CD8-positive, alpha-beta memory T cell (primary cell): ENCODE data around the gene CEP97. TPM values are rescaled to one million over a fixed set of nuclear protein-coding genes. Genes with fewer than 3 reads are reported as not detected.
"Not testable (repeated sequence)": the region's sequence is repeated elsewhere in the genome, so short reads cannot be mapped to it uniquely, and the experiment has no call there.

Experiments
- CTCF ChIA-PET: fragments of 350-600 bp; sonication (Branson Sonifier 250); formaldehyde crosslinking; loops from one replicate; lab custom pipeline; 2021; ENCODE audit warnings: antibody characterized with exemption; lab: Charles Lee
- POLR2A ChIA-PET: fragments of 350-600 bp; sonication (Branson Sonifier 250); formaldehyde crosslinking; loops from one replicate; lab custom pipeline; 2021; ENCODE audit warnings: antibody characterized with exemption; lab: Charles Lee
- DNase-seq, 5 donors: peaks; one replicate each; pipeline versions ENCODE4 v3.0.0 to v3.0.0-alpha.2; 2020 to 2022; ENCODE audit warnings: mixed read lengths in 1 of 5
- H3K27ac ChIP-seq: one replicate; pipeline ENCODE4 v1.7.0; 2013; ENCODE audit warnings: low read depth, mild to moderate bottlenecking, low read length, moderate library complexity
- H3K27me3 ChIP-seq: 2 replicates; pipeline ENCODE4 v1.7.0; 2013; ENCODE audit warnings: low read length, mild to moderate bottlenecking; ENCODE audit not compliant: insufficient read depth, poor library complexity, severe bottlenecking
- H3K36me3 ChIP-seq: 2 replicates; pipeline ENCODE4 v1.7.0; 2013; ENCODE audit warnings: mild to moderate bottlenecking, low read length, moderate library complexity; ENCODE audit not compliant: insufficient read depth
- H3K4me1 ChIP-seq: 2 replicates; pipeline ENCODE4 v1.7.0; 2013; ENCODE audit warnings: mild to moderate bottlenecking, low read length, moderate library complexity; ENCODE audit not compliant: insufficient read depth
- H3K4me3 ChIP-seq: 2 replicates; pipeline ENCODE4 v1.7.0; 2013; ENCODE audit warnings: mild to moderate bottlenecking, low read length
- H3K9me3 ChIP-seq: 2 replicates; pipeline ENCODE4 v1.7.0; 2013; ENCODE audit warnings: mild to moderate bottlenecking, low read length
- H3K27ac Mint-ChIP-seq, 8 donors: one replicate each; pipeline ENCODE4 v1.8.0; 2020 to 2021; ENCODE audit warnings: mixed read lengths in 8 of 8, mild to moderate bottlenecking in 6 of 8, inconsistent platforms in 3 of 8, moderate library complexity in 3 of 8
- H3K27me3 Mint-ChIP-seq, 2 donors: one replicate each; pipeline ENCODE4 v1.8.0; 2020 to 2021; ENCODE audit warnings: mixed read lengths in 2 of 2, mild to moderate bottlenecking in 1 of 2, moderate library complexity in 1 of 2
- H3K36me3 Mint-ChIP-seq, 3 donors: one replicate each; pipeline ENCODE4 v1.8.0; 2020 to 2021; ENCODE audit warnings: mixed read lengths in 3 of 3, inconsistent platforms in 1 of 3, mild to moderate bottlenecking in 1 of 3
- H3K4me1 Mint-ChIP-seq, 3 donors: one replicate each; pipeline ENCODE4 v1.8.0; 2020 to 2021; ENCODE audit warnings: mixed read lengths in 3 of 3, inconsistent platforms in 1 of 3, mild to moderate bottlenecking in 1 of 3
- H3K4me3 Mint-ChIP-seq, 7 donors: one replicate each; pipeline ENCODE4 v1.8.0; 2020 to 2021; ENCODE audit warnings: mixed read lengths in 7 of 7, mild to moderate bottlenecking in 6 of 7, moderate library complexity in 4 of 7, inconsistent platforms in 2 of 7
- H3K9me3 Mint-ChIP-seq, 5 donors: one replicate each; pipeline ENCODE4 v1.8.0; 2020 to 2022; ENCODE audit warnings: mixed read lengths in 5 of 5, mild to moderate bottlenecking in 3 of 5, moderate library complexity in 2 of 5, inconsistent platforms in 1 of 5
- polyA plus RNA-seq: library from polyadenylated mRNA; unstranded; fragments of 300-500 nt; fragmentation: Illumina TruSeq; gene quantifications from one replicate; pipeline ENCODE4 v1.2.3, GENCODE V29; 2021
- total RNA-seq, 2 experiments: library from RNA; stranded (reverse); gene quantifications; one replicate each; pipeline ENCODE4 v1.2.3, GENCODE V29; 2021

The CEP97 gene
- total and polyA plus RNA-seq, 3 experiments from 2014 or later = 4.5 to 17.3 (median 16.6) TPM

DNA sequence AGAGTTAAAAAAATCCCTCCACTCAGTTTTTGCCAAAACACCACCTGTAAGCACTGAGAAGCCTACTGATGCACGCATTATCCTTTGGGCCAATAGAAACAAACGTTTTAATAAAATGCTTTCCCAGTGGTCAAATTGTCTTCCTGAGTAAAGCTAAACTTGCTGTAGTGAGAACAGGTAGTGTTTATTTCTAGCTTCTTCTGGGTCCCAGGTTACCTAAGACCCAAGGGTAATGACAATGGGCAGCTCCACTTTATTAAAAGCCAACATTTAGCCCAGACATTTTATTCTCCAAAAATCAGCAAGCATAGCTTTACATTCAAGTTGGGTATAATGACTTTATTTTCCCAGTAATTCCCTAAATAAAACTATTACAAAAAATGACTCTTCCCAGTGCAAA is 45.6 kb upstream of the CEP97 start:
- not testable (repeated sequence) for H3K9me3 ChIP-seq, H3K9me3 Mint-ChIP-seq, H3K4me3 ChIP-seq, DNase-seq, H3K27ac ChIP-seq, H3K27me3 Mint-ChIP-seq, H3K27me3 ChIP-seq
- peak overlapping the region in 1 of 7 donors; percentile 6 for H3K4me3 Mint-ChIP-seq
- peaks cover 0 to 59% (median 12%) of the 10 kb centered on the region in 3 donors for H3K36me3 Mint-ChIP-seq
- Histone ChIP-seq H3K4me1 (peaks cover 32% of the 10 kb centered on the region), H3K36me3 (peaks cover 29% of the 10 kb centered on the region)
- CTCF ChIA-PET = interaction anchor here (1.2 kb wide), 1 partner anchor 8 kb away, joined by 3 read pairs; the partner anchor contains the start of gene RPL24
- peaks cover 31 to 66% (median 40%) of the 10 kb centered on the region in 3 donors for H3K4me1 Mint-ChIP-seq
- POLR2A ChIA-PET = interaction anchor here (1.2 kb wide), 1 partner anchor 105 kb away, joined by 3 read pairs; the partner anchor contains the start of gene PCNP
- peak overlapping the region in 3 of 8 donors; percentile 6 to 78 (median 58) for H3K27ac Mint-ChIP-seq

DNA sequence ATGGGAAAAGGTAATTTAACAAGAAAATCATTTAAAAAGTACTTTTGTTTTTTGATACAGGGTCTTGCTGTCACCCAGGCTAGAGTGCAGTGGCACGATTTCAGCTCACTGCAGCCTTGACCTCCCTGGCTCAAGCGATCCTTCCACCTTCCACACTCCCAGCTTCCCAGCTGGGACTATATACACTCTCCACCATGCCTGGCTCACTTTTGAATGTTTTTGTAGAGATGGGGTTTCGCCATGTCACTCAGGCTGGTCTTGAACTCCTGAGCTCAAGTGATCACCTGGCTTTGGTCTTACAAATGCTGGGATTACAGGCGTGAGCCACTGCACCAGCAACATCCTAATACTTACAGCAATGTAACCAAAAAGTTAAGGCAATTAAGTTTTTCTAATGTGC is 43.9 kb upstream of the CEP97 start:
- H3K4me1 Mint-ChIP-seq = peaks cover 30 to 61% (median 36%) of the 10 kb centered on the region in 3 donors
- ChIA-PET CTCF (interaction anchor here (1.3 kb wide), 1 partner anchor 45 kb away, joined by 4 read pairs; no protein-coding TSS in a partner anchor), POLR2A (no interaction called here)
- no peak for DNase-seq
- Histone ChIP-seq H3K9me3 (no peaks in the 10 kb centered on the region), H3K27me3 (no peaks in the 10 kb centered on the region), H3K36me3 (peaks cover 34% of the 10 kb centered on the region), H3K4me1 (peaks cover 35% of the 10 kb centered on the region), H3K4me3 (no peak overlapping the region), H3K27ac (no peak overlapping the region)
- peak overlapping the region in 3 of 8 donors; percentile 51 to 78 (median 61) for H3K27ac Mint-ChIP-seq
- H3K36me3 Mint-ChIP-seq = peaks cover 0 to 69% (median 18%) of the 10 kb centered on the region in 3 donors
- no peaks in the 10 kb centered on the region for H3K9me3 Mint-ChIP-seq
- peak overlapping the region in 1 of 7 donors; percentile 73 for H3K4me3 Mint-ChIP-seq
- peaks cover 0 to 3% of the 10 kb centered on the region in 2 donors for H3K27me3 Mint-ChIP-seq

DNA sequence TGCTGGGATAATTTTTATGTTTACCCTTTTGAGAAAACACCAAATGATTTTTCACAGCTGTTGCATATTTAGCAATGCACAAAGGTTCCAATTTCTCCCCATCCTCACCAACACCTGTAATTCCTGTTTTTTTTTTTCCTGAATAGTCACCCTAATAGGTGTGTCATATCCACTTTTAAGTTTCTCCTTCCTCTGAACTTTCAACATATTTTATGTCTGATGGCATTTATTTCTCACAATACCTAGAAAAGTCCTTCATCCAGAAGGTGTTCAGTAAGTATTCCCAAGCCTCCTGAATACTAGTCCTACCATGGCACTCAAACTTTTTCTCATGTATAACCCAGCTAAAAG is 39.4 kb upstream of the CEP97 start:
- Histone ChIP-seq H3K9me3 (no peaks in the 10 kb centered on the region), H3K27me3 (no peaks in the 10 kb centered on the region), H3K36me3 (peaks cover 34% of the 10 kb centered on the region), H3K4me3 (peak overlapping the region; percentile 94), H3K27ac (peak overlapping the region; percentile 95), H3K4me1 (peaks cover 34% of the 10 kb centered on the region)
- Mint-ChIP-seq H3K4me3 (peak overlapping the region; percentile 85 to 100 (median 100)), H3K4me1 (peaks cover 35 to 60% (median 51%) of the 10 kb centered on the region in 3 donors), H3K36me3 (peaks cover 0 to 63% (median 22%) of the 10 kb centered on the region in 3 donors), H3K9me3 (no peaks in the 10 kb centered on the region), H3K27ac (peak overlapping the region; percentile 83 to 100 (median 99)), H3K27me3 (no peaks in the 10 kb centered on the region)
- no peak for DNase-seq
- ChIA-PET POLR2A (interaction anchor here (1.7 to 3.4 kb wide), 3 partner anchors 8 to 111 kb away, joined by 5 to 45 read pairs (median 13); partner anchors contain the start of genes CEP97, PCNP and ZBTB11), CTCF (interaction anchor here (0.7 to 4.6 kb wide), 5 partner anchors 10 to 175 kb away, joined by 3 to 45 read pairs (median 3); partner anchors contain the start of genes CEP97, PCNP and ZBTB11)

DNA sequence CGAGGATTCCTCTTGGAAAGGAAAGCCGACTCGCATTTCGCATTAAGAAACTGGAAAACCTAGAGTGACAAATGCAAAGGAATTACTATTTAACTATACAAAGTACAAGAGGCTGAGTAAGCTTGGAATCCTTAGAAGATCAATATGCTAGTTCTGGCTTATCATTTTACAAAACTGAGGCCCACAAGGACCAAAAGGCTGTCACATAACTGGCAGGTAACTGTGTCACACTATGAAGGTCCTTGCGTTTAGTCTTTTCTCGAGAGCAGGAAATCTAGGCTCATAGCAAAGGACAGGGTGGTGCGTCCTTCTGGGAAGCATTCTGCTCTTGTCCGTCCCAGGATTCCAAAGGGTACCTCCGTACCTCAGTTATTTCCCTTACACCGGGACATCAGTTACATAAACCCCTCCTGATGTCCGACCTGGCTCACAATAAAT is 38.5 kb upstream of the CEP97 start:
- no peak for DNase-seq
- Mint-ChIP-seq H3K27me3 (no peaks in the 10 kb centered on the region), H3K4me1 (peaks cover 35 to 57% (median 48%) of the 10 kb centered on the region in 3 donors), H3K4me3 (peak overlapping the region; percentile 98 to 100 (median 100)), H3K36me3 (peaks cover 0 to 54% (median 20%) of the 10 kb centered on the region in 3 donors), H3K9me3 (no peaks in the 10 kb centered on the region), H3K27ac (peak overlapping the region; percentile 96 to 100 (median 99))
- Histone ChIP-seq H3K4me3 (peak overlapping the region; percentile 94), H3K9me3 (no peaks in the 10 kb centered on the region), H3K36me3 (peaks cover 28% of the 10 kb centered on the region), H3K27me3 (no peaks in the 10 kb centered on the region), H3K27ac (peak overlapping the region; percentile 95), H3K4me1 (peaks cover 34% of the 10 kb centered on the region)
- POLR2A ChIA-PET = interaction anchor here (0.6 to 3.4 kb wide), 10 partner anchors 9 to 1425 kb away, joined by 3 to 45 read pairs (median 5); partner anchors contain the start of genes CEP97, NFKBIZ, NXPE3 and PCNP
- CTCF ChIA-PET = interaction anchor here (2.0 to 4.6 kb wide), 2 partner anchors 11 to 112 kb away, joined by 7 to 45 read pairs; partner anchors contain the start of genes PCNP and ZBTB11

DNA sequence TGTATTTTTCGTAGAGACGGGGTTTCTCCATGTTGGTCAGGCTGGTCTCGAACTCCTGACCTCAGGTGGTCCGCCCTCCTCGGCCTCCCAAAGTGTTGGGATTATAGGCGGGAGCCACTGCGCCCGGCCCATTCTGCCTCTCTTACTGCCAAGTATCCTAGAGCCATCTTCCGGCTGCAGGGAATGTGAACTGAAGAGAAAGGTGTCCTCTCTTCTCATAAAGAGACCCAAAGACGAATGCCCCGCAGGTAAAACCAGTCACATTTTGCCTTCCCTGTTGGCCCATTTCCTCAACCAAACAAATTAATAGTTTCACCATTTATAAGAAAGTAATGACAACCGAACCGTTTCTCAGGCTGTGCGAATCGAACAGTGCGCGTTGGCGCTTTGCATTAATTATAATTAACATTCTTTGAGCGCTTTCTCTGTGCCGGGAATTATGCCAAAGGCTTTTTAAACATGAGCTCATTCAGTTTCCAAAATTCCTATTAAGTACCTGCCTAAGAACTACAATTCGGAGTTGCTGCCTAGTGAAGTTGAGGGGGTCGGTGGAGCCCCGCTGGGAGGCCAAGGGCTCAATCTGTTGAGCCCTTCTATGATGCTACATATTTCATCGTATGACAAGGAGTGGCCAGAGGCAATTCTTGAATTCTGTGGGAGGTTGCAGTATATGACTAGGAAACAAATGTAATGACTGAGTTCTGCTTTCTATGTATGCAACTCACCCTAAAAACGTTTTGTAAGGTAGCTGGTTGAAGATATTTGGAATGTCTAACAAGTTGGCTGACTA is 37.1 kb upstream of the CEP97 start:
- peaks cover 14% of the 10 kb centered on the region for H3K36me3 ChIP-seq
- Mint-ChIP-seq H3K36me3 (peaks cover 0 to 40% (median 17%) of the 10 kb centered on the region in 3 donors), H3K4me1 (peaks cover 33 to 44% (median 40%) of the 10 kb centered on the region in 3 donors), H3K27ac (peak overlapping the region; percentile 96 to 100 (median 99)), H3K4me3 (peak overlapping the region; percentile 98 to 100 (median 100)), H3K27me3 (no peaks in the 10 kb centered on the region), H3K9me3 (no peaks in the 10 kb centered on the region)
- CTCF ChIA-PET = interaction anchor here (0.8 to 4.6 kb wide), 4 partner anchors 9 to 113 kb away, joined by 3 to 45 read pairs (median 6); partner anchors contain the start of genes PCNP and ZBTB11
- no peak for DNase-seq
- peaks cover 34% of the 10 kb centered on the region for H3K4me1 ChIP-seq
- POLR2A ChIA-PET = interaction anchor here (0.5 to 3.4 kb wide), 10 partner anchors 11 to 1427 kb away, joined by 3 to 45 read pairs (median 4); partner anchors contain the start of genes CEP97, NXPE3, PCNP and TBC1D23
- peak overlapping the region; percentile 95 for H3K27ac ChIP-seq
- no peaks in the 10 kb centered on the region for H3K9me3 ChIP-seq
- no peaks in the 10 kb centered on the region for H3K27me3 ChIP-seq
- H3K4me3 ChIP-seq = peak overlapping the region; percentile 94

DNA sequence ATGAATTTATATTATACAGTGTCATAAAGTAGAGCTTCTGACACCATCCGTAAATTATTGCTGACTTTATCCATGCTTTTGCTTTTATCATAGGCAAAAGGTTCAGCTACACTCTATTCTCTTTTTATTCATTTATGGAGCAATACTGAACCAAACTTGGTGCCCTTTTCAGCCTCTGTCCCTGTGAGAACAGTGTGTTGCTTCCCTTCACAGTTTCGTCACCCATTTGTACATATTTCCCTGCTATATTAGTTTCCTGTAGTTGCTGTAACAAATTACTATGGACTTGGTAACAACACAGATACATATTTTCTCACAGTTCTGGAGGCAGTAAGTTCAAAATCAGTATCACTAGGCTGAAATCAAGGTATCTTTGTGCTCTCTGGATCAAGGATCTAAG is 35.1 kb upstream of the CEP97 start:
- POLR2A ChIA-PET = no interaction called here
- Histone ChIP-seq H3K4me1 (peaks cover 23% of the 10 kb centered on the region), H3K27me3 (no peaks in the 10 kb centered on the region), H3K4me3 (no peak overlapping the region), H3K27ac (no peak overlapping the region), H3K9me3 (no peaks in the 10 kb centered on the region), H3K36me3 (peaks cover 5% of the 10 kb centered on the region)
- no peak for DNase-seq
- Mint-ChIP-seq H3K27ac (peak overlapping the region in 4 of 8 donors; percentile 14 to 81 (median 52)), H3K9me3 (no peaks in the 10 kb centered on the region), H3K4me3 (peak overlapping the region in 4 of 7 donors; percentile 6 to 54 (median 22)), H3K4me1 (peaks cover 31 to 40% (median 34%) of the 10 kb centered on the region in 3 donors), H3K36me3 (peaks cover 0 to 25% (median 13%) of the 10 kb centered on the region in 3 donors), H3K27me3 (no peaks in the 10 kb centered on the region)
- CTCF ChIA-PET = no interaction called here

DNA sequence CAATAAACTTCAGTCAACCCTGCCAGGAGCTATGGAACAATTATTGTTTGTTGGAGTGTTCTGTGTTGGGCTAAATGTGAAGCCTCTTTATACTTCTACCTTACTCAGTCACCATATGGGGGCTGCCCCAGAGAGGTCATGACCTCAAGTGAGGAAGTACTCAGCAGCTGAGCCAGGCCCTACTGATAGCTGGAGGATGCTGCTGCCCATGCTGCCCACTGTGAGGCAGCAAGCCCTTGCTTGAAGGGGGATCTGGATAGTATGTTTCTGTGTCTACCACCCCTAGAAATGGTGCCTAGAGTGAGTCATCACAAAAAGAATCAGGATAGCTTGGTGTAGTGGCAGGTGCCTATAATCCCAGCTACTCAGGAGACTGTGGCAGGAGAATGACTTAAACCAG is 33.4 kb upstream of the CEP97 start:
- Histone ChIP-seq H3K27me3 (no peaks in the 10 kb centered on the region), H3K36me3 (no peaks in the 10 kb centered on the region), H3K27ac (no peak overlapping the region), H3K4me1 (peaks cover 7% of the 10 kb centered on the region), H3K4me3 (no peak overlapping the region), H3K9me3 (no peaks in the 10 kb centered on the region)
- Mint-ChIP-seq H3K9me3 (no peaks in the 10 kb centered on the region), H3K27ac (peak overlapping the region in 3 of 8 donors; percentile 1 to 46 (median 12)), H3K27me3 (no peaks in the 10 kb centered on the region), H3K4me3 (no peak overlapping the region), H3K4me1 (peaks cover 17 to 28% (median 21%) of the 10 kb centered on the region in 3 donors), H3K36me3 (peaks cover 0 to 10% (median 3%) of the 10 kb centered on the region in 3 donors)
- CTCF ChIA-PET = interaction anchor here (0.7 to 1.1 kb wide), 4 partner anchors 14 to 33 kb away, joined by 3 read pairs; partner anchors contain the start of genes CEP97 and ZBTB11
- DNase-seq = no peak
- POLR2A ChIA-PET = no interaction called here
